ENCODE data around the gene ANKRD12.

ANKRD12 gene

GRCh38 chr18:9106800-9107584 is 29.6 kb upstream of the ANKRD12 start:
- DNase-seq = no peak

- DNase-seq = no peak
Measured at GRCh38 chr18:9108911-9109310, 27.7 kb upstream of the ANKRD12 start.

GRCh38 chr18:9109523-9109922 is 27.1 kb upstream of the ANKRD12 start:
- DNase-seq = no peak

GRCh38 chr18:9113468-9114149 is 23.0 kb upstream of the ANKRD12 start:
- DNase-seq = no peak

- no peak for DNase-seq
Measured at GRCh38 chr18:9115984-9116383, 20.6 kb upstream of the ANKRD12 start.

GRCh38 chr18:9117980-9118841 is 18.4 kb upstream of the ANKRD12 start:
- no peak for DNase-seq

- DNase-seq = no peak
Measured at GRCh38 chr18:9120796-9121195, 15.8 kb upstream of the ANKRD12 start.

- DNase-seq = no peak
Measured at GRCh38 chr18:9123520-9123919, 13.1 kb upstream of the ANKRD12 start.

- no peak for DNase-seq
Measured at GRCh38 chr18:9124824-9125223, 11.8 kb upstream of the ANKRD12 start.

GRCh38 chr18:9126337-9126736 is 10.2 kb upstream of the ANKRD12 start:
- DNase-seq = no peak

GRCh38 chr18:9130195-9130594 is 6.4 kb upstream of the ANKRD12 start:
- no peak for DNase-seq

- DNase-seq = no peak
Measured at GRCh38 chr18:9130806-9131205, 5.8 kb upstream of the ANKRD12 start.

GRCh38 chr18:9132628-9133027 is 4.0 kb upstream of the ANKRD12 start:
- DNase-seq = no peak

- DNase-seq = no peak
Measured at GRCh38 chr18:9133225-9133624, 3.4 kb upstream of the ANKRD12 start.

GRCh38 chr18:9135081-9135911 is 1.3 kb upstream of the ANKRD12 start:
- DNase-seq = peak; percentile 13

- DNase-seq = peak; percentile 36
Measured at GRCh38 chr18:9135912-9136314, 668 bp upstream of the ANKRD12 start.

GRCh38 chr18:9137168-9138066 is 836 bp downstream of the ANKRD12 start:
- peak; percentile 52 for DNase-seq

GRCh38 chr18:9139400-9140039 is 2.9 kb downstream of the ANKRD12 start:
- DNase-seq = no peak

GRCh38 chr18:9140381-9140780 is 3.8 kb downstream of the ANKRD12 start:
- DNase-seq = no peak

GRCh38 chr18:9140984-9141383 is 4.4 kb downstream of the ANKRD12 start:
- DNase-seq = no peak

GRCh38 chr18:9146224-9146623 is 9.6 kb downstream of the ANKRD12 start:
- DNase-seq = no peak

Measured in DMS 273 treated with DMSO at 0.1 percent for 48 hours (cell line).